K562 (cell line): Measurements from ENCODE around the gene SMPDL3B. TPM values are rescaled to one million over a fixed set of nuclear protein-coding genes. Genes with fewer than 3 reads are reported as not detected.

Source experiments
- ATAC-seq: fragments of 200-7000 bp; cut with Tn5 transposase; 3 replicates; pipeline ENCODE4 v1.9.1; 2020; ENCODE audit warnings: moderate library complexity
- BruUV-seq: library from RNA; stranded (reverse); fragments of 400-500 nt; replicated peaks from 2 replicates; lab custom pipeline; 2021; lab: Mats Ljungman, UMichigan
- CTCF ChIA-PET: fragments of 300-600 bp; formaldehyde crosslinking; extraction: SDS; loops from one replicate; lab custom pipeline; 2021; ENCODE audit warnings: low intra/inter-chr PET ratio; lab: Yijun Ruan, JAX
- POLR2A ChIA-PET: fragments of 300-600, 350-650 bp; sonication (Branson Sonifier 250); formaldehyde crosslinking; extraction: SDS; loops from one replicate; lab custom pipeline; 2021; ENCODE audit warnings: antibody characterized with exemption, inconsistent platforms; lab: Yijun Ruan, JAX
- DNase-seq, 4 experiments: peaks; one replicate each; pipeline versions ENCODE4 v3.0.0 to v3.0.0-alpha.2; 2011 to 2018; ENCODE audit warnings: low spot score in 3 of 4, mixed read lengths in 3 of 4; ENCODE audit errors: extremely low read depth in 1 of 4
- FAIRE-seq: peaks from 2 replicates; lab custom pipeline; 2011; peaks lifted over from hg19 to GRCh38; lab: Jason Lieb, UNC
- H2AFZ ChIP-seq: 2 replicates; pipeline ENCODE4 v1.6.0; 2011; ENCODE audit warnings: low read depth, low read length, control low read depth, inconsistent platforms
- H3K27ac ChIP-seq: fragments of 200-600 bp; 3 replicates; pipeline ENCODE4 v1.8.0; 2011; ENCODE audit warnings: low read depth, mild to moderate bottlenecking, control low read depth, inconsistent platforms, low read length, moderate library complexity, mixed read lengths; ENCODE audit errors: extremely low read depth
- H3K27me3 ChIP-seq, 2 experiments: fragments of 300-600 bp in 1 of 2; 2 replicates in 1 of 2; 3 replicates in 1 of 2; pipeline versions ENCODE4 v1.6.0 to v1.8.0; 2011; ENCODE audit warnings: inconsistent platforms in 2 of 2, low read length in 2 of 2, mild to moderate bottlenecking in 1 of 2, mixed read lengths in 1 of 2, moderate library complexity in 1 of 2; ENCODE audit not compliant: control insufficient read depth in 2 of 2, insufficient read depth in 2 of 2
- H3K36me3 ChIP-seq: fragments of 300-600 bp; 3 replicates; pipeline ENCODE4 v1.8.0; 2011; ENCODE audit warnings: mild to moderate bottlenecking, low read length, inconsistent platforms; ENCODE audit not compliant: control insufficient read depth, insufficient read depth
- H3K4me1 ChIP-seq, 2 experiments: fragments of 200-600 bp in 1 of 2; replicated peaks in 1 of 2; 2 replicates in 1 of 2; 3 replicates in 1 of 2; pipeline versions ENCODE4 v1.5.1 to v1.8.0; 2011; ENCODE audit warnings: inconsistent platforms in 2 of 2, low read length in 2 of 2, mild to moderate bottlenecking in 1 of 2, mixed read lengths in 1 of 2, moderate library complexity in 1 of 2; ENCODE audit not compliant: control insufficient read depth in 2 of 2, insufficient read depth in 2 of 2
- H3K4me2 ChIP-seq: 2 replicates; pipeline ENCODE4 v1.6.1; 2011; ENCODE audit warnings: low read length, control low read depth, inconsistent platforms, mixed read lengths; ENCODE audit not compliant: insufficient read depth
- H3K4me3 ChIP-seq: fragments of 200-600 bp; sonication (generic), shearing (Covaris generic); 2 replicates; pipeline ENCODE4 v1.5.1; 2016; ENCODE audit warnings: control low read depth, inconsistent platforms
- H3K79me2 ChIP-seq: fragments of 200-600 bp; 3 replicates; pipeline ENCODE4 v1.8.0; 2011; ENCODE audit warnings: low read length, inconsistent platforms; ENCODE audit not compliant: control insufficient read depth, insufficient read depth
- H3K9ac ChIP-seq, 2 experiments: 2 replicates each; pipeline versions ENCODE4 v1.6.0 to v1.6.1; 2011; ENCODE audit warnings: low read depth in 2 of 2, low read length in 2 of 2, control low read depth in 1 of 2, inconsistent platforms in 1 of 2, mild to moderate bottlenecking in 1 of 2, mixed read lengths in 1 of 2; ENCODE audit not compliant: insufficient read depth in 1 of 2
- H3K9me1 ChIP-seq: one replicate; pipeline ENCODE4 v1.6.0; 2011; ENCODE audit warnings: inconsistent platforms, mild to moderate bottlenecking, low read length, moderate library complexity; ENCODE audit not compliant: control insufficient read depth, insufficient read depth
- H3K9me3 ChIP-seq: replicated peaks from 2 replicates; pipeline ENCODE4 v1.5.1; 2011; ENCODE audit warnings: low read depth, low read length, inconsistent platforms; ENCODE audit not compliant: control insufficient read depth, insufficient read depth
- H4K20me1 ChIP-seq: replicated peaks from 2 replicates; pipeline ENCODE4 v1.6.1; 2011; ENCODE audit warnings: low read length, inconsistent platforms, mixed read lengths; ENCODE audit not compliant: control insufficient read depth, insufficient read depth
- CBFA2T2 ChIP-seq: fragments of 450-650 bp; conservative IDR thresholded peaks from 2 replicates; pipeline ENCODE4 v1.6.1; 2017; ENCODE audit warnings: mild to moderate bottlenecking
- CHD1 ChIP-seq: fragments of 200-600 bp; sonication (generic); IDR thresholded peaks from one replicate; pipeline ENCODE4 v1.6.1; 2012; ENCODE audit warnings: mild to moderate bottlenecking, moderate library complexity, low read length, inconsistent platforms
- EWSR1 ChIP-seq: fragments of 450-650 bp; IDR thresholded peaks from 2 replicates; pipeline ENCODE4 v1.6.1; 2018; ENCODE audit warnings: borderline replicate concordance, mild to moderate bottlenecking, low read depth, moderate library complexity; ENCODE audit not compliant: partially characterized antibody
- NCOA1 ChIP-seq: fragments of 450-650 bp; IDR thresholded peaks from 2 replicates; pipeline ENCODE4 v1.6.1; 2016; ENCODE audit warnings: low read depth
- POLR2B ChIP-seq: fragments of 450-650 bp; IDR thresholded peaks from 2 replicates; pipeline ENCODE4 v1.6.1; 2018; ENCODE audit warnings: low read depth; ENCODE audit not compliant: partially characterized antibody
- SIN3B ChIP-seq: fragments of 450-650 bp; IDR thresholded peaks from 2 replicates; pipeline ENCODE4 v1.6.1; 2017; ENCODE audit warnings: low read depth, mild to moderate bottlenecking, moderate library complexity
- TAL1 ChIP-seq: fragments of 450-650 bp; IDR thresholded peaks from 2 replicates; pipeline ENCODE4 v1.6.1; 2016; ENCODE audit warnings: mild to moderate bottlenecking
- ZNF197 ChIP-seq: fragments of 200-800 bp; sonication (Bioruptor generic); IDR thresholded peaks from 2 replicates; pipeline ENCODE4 v1.6.1; 2016; ENCODE audit warnings: low read depth, missing genetic modification characterization, missing compliant biosample characterization
- ZNF76 ChIP-seq: fragments of 250-450 bp; sonication (Bioruptor Pico); IDR thresholded peaks from 2 replicates; pipeline ENCODE4 v1.4.0; 2020; ENCODE audit warnings: mild to moderate bottlenecking, moderate library complexity, borderline replicate concordance
- WGBS: fragments of 100-300 bp; shearing (Covaris generic); methylation state at CpG from one replicate; pipeline ENCODE4 v1.1.6; 2016; ENCODE audit warnings: low coverage, mixed read lengths; ENCODE audit not compliant: insufficient coverage; ENCODE audit errors: missing lambda C conversion rate; 5-methylcytosine and 5-hydroxymethylcytosine counted together
- in situ Hi-C: fragments of 300-500 bp; cut with MboI; formaldehyde crosslinking; loops from 4 replicates; pipeline ENCODE4 v1.15.0; 2018; ENCODE audit warnings: inconsistent platforms, mixed read lengths
- intact Hi-C: fragments of 100-400 bp; cut with micrococcal nuclease; formaldehyde crosslinking; loops from 2 replicates; pipeline ENCODE4 v1.14.2; 2022
- polyA plus RNA-seq, 8 experiments: library from polyadenylated mRNA; depleted of rRNA in 4 of 8; stranded (reverse) in 5 of 8; unstranded in 3 of 8; fragments of >200 nt; fragmentation: Nextera tagmentation in 2 of 8; fragmentation: Illumina TruSeq in 1 of 8; extraction: Ambion mirVana in 2 of 8; extraction: Trizol in 1 of 8; gene quantifications; 2 replicates each; pipeline versions ENCODE4 v1.2.1 to v1.2.3, GENCODE V29; 2011 to 2014; ENCODE audit warnings: inconsistent platforms in 1 of 8, missing spikeins in 1 of 8
- total RNA-seq, 7 experiments: library from RNA; depleted of rRNA in 6 of 7; stranded (reverse); fragments of >200 nt in 6 of 7; fragmentation: Illumina TruSeq in 2 of 7; extraction: Trizol in 2 of 7; gene quantifications; 2 replicates each; pipeline versions ENCODE4 v1.2.1 to v1.2.3, GENCODE V29; 2011 to 2021; ENCODE audit warnings: low replicate concordance in 1 of 7
- TF ChIP-seq, protein P1 (sequence below): fragments of 250-450 bp; sonication (Bioruptor Pico); IDR thresholded peaks from 2 replicates; pipeline ENCODE4 v1.5.1; 2021; ENCODE audit warnings: mild to moderate bottlenecking
- TF ChIP-seq, protein P2 (sequence below): IDR thresholded peaks from 3 replicates; pipeline ENCODE4 v1.6.1; 2011; ENCODE audit warnings: borderline replicate concordance, mild to moderate bottlenecking; ENCODE audit not compliant: insufficient read length, insufficient read depth
- TF ChIP-seq, protein P3 (sequence below): fragments of 250-450 bp; sonication (Bioruptor Pico); IDR thresholded peaks from 2 replicates; pipeline ENCODE4 v1.5.0; 2020; ENCODE audit warnings: mild to moderate bottlenecking
- TF ChIP-seq, protein P4 (sequence below): fragments of 450-650 bp; conservative IDR thresholded peaks from 2 replicates; pipeline ENCODE4 v1.6.1; 2016; ENCODE audit warnings: missing genetic modification characterization, low read depth, mild to moderate bottlenecking, control low read depth, missing compliant biosample characterization
- TF ChIP-seq, protein P5 (sequence below): fragments of 250-450 bp; sonication (Bioruptor Pico); IDR thresholded peaks from 2 replicates; pipeline ENCODE4 v1.8.0; 2022; ENCODE audit warnings: inconsistent platforms

SMPDL3B gene
- total and polyA plus RNA-seq, 9 of the 15 experiments (the other 6 are each of a cell fraction or from before 2014, with no cell fraction given), result 0.07 to 1.2 (median 0.73) TPM

DNA sequence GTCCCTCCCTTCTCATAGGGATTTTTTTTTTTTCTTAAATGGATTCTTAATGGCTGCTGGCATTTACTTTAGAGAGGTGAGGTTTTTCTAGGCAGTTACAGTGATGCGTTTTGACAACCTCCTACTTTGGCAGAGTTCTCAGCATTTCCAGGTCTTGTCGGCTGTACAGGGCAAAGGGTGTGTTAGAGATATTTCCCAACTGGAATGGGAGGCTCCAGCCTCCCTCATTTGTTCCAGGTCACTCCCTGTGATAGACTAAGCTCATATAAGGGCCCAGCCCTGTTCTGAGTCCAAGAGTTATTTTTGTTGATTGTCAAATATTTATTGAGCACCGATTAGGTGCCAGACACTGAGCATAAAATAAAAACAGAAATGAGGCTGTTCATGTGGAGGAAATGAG, 17.3 kb downstream of the SMPDL3B start (continued):
- TF ChIP-seq, protein P1, sequence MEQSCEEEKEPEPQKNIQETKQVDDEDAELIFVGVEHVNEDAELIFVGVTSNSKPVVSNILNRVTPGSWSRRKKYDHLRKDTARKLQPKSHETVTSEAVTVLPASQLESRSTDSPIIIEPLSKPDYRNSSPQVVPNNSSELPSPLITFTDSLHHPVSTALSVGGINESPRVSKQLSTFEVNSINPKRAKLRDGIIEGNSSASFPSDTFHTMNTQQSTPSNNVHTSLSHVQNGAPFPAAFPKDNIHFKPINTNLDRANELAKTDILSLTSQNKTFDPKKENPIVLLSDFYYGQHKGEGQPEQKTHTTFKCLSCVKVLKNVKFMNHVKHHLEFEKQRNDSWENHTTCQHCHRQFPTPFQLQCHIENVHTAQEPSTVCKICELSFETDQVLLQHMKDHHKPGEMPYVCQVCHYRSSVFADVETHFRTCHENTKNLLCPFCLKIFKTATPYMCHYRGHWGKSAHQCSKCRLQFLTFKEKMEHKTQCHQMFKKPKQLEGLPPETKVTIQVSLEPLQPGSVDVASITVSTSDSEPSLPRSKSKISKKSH, result no peak
- TF ChIP-seq, protein P2, sequence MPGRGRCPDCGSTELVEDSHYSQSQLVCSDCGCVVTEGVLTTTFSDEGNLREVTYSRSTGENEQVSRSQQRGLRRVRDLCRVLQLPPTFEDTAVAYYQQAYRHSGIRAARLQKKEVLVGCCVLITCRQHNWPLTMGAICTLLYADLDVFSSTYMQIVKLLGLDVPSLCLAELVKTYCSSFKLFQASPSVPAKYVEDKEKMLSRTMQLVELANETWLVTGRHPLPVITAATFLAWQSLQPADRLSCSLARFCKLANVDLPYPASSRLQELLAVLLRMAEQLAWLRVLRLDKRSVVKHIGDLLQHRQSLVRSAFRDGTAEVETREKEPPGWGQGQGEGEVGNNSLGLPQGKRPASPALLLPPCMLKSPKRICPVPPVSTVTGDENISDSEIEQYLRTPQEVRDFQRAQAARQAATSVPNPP, result no peak
- no peak for TF ChIP-seq ZNF76 (CRISPR knock-in tag)

DNA sequence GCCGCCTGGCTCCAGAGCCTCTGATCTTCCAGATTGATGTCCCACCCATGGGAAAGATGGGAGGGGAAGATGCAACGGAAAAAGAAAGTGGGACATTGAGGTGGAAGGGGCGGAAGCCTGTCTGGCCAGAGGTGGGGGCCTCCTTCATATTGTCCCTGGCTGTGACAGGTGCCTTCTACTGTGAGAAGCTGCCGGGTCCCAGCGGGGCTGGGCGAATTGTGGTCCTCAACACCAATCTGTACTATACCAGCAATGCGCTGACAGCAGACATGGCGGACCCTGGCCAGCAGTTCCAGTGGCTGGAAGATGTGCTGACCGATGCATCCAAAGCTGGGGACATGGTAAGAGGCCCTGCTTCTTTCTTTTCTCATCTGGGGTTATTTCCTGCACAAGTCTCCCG, 19.4 kb downstream of the SMPDL3B start:
- in situ Hi-C loops, result no loop called here
- no peak overlapping the region for H2AFZ ChIP-seq
- no peak for FAIRE-seq
- no peak for TF ChIP-seq TAL1
- TF ChIP-seq NCOA1, result no peak
- TF ChIP-seq, protein P3, sequence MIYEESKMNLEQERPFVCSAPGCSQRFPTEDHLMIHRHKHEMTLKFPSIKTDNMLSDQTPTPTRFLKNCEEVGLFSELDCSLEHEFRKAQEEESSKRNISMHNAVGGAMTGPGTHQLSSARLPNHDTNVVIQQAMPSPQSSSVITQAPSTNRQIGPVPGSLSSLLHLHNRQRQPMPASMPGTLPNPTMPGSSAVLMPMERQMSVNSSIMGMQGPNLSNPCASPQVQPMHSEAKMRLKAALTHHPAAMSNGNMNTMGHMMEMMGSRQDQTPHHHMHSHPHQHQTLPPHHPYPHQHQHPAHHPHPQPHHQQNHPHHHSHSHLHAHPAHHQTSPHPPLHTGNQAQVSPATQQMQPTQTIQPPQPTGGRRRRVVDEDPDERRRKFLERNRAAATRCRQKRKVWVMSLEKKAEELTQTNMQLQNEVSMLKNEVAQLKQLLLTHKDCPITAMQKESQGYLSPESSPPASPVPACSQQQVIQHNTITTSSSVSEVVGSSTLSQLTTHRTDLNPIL (CRISPR knock-in tag), result no peak
- TF ChIP-seq CBFA2T2, result no peak
- no peak for TF ChIP-seq POLR2B
- TF ChIP-seq, protein P4, sequence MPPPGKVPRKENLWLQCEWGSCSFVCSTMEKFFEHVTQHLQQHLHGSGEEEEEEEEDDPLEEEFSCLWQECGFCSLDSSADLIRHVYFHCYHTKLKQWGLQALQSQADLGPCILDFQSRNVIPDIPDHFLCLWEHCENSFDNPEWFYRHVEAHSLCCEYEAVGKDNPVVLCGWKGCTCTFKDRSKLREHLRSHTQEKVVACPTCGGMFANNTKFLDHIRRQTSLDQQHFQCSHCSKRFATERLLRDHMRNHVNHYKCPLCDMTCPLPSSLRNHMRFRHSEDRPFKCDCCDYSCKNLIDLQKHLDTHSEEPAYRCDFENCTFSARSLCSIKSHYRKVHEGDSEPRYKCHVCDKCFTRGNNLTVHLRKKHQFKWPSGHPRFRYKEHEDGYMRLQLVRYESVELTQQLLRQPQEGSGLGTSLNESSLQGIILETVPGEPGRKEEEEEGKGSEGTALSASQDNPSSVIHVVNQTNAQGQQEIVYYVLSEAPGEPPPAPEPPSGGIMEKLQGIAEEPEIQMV (tag), result no peak
- TF ChIP-seq, protein P5, sequence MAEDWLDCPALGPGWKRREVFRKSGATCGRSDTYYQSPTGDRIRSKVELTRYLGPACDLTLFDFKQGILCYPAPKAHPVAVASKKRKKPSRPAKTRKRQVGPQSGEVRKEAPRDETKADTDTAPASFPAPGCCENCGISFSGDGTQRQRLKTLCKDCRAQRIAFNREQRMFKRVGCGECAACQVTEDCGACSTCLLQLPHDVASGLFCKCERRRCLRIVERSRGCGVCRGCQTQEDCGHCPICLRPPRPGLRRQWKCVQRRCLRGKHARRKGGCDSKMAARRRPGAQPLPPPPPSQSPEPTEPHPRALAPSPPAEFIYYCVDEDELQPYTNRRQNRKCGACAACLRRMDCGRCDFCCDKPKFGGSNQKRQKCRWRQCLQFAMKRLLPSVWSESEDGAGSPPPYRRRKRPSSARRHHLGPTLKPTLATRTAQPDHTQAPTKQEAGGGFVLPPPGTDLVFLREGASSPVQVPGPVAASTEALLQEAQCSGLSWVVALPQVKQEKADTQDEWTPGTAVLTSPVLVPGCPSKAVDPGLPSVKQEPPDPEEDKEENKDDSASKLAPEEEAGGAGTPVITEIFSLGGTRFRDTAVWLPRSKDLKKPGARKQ (CRISPR knock-in tag), result no peak
- TF ChIP-seq ZNF76 (CRISPR knock-in tag), result no peak
- no peak for TF ChIP-seq SIN3B
- no peak for TF ChIP-seq ZNF197 (CRISPR knock-in tag)
- TF ChIP-seq CHD1, result no peak
- no peak for TF ChIP-seq EWSR1

More for the DNA sequence above, 19.4 kb downstream of the SMPDL3B start:
- H4K20me1 ChIP-seq, result no peaks in the 10 kb centered on the region; the same call in 1 of the 2 replicates
- H3K9me1 ChIP-seq, result no peaks in the 10 kb centered on the region
- no peak overlapping the region for H3K9ac ChIP-seq
- H3K79me2 ChIP-seq, result no peaks in the 10 kb centered on the region
- peaks cover 2 to 13% of the 10 kb centered on the region in 2 experiments; a peak in 2 of 5 replicates for H3K27me3 ChIP-seq
- no peak overlapping the region for H3K4me2 ChIP-seq
- DNase-seq (no peak), ATAC-seq (no peak)
- ChIA-PET CTCF (no interaction called here), POLR2A (interaction anchor here (1.3 to 1.5 kb wide), 3 partner anchors 10 to 20 kb away, joined by 3 to 6 read pairs (median 3); no protein-coding TSS in a partner anchor)
- 39% methylated on average over 10 of the region's 10 CpGs for WGBS
- no peak overlapping the region for H3K27ac ChIP-seq
- intact Hi-C loops, result no loop called here
- H3K4me1 ChIP-seq, result peaks cover 12 to 13% of the 10 kb centered on the region in 2 experiments
- H3K36me3 ChIP-seq, result no peaks in the 10 kb centered on the region
- no TSS peak for BruUV-seq
- H3K9me3 ChIP-seq, result no peaks in the 10 kb centered on the region
- H3K4me3 ChIP-seq, result no peak overlapping the region
